Erythroblast (primary cell): ENCODE results near the gene ZNFX1.

Experiments
- DNase-seq, 2 experiments: peaks; one replicate each; lab custom pipeline; 2025; lab: John Stamatoyannopoulos, UW
- GATA1 ChIP-seq: IDR thresholded peaks from 2 replicates; pipeline ENCODE4 v1.6.1; 2011; ENCODE audit warnings: low read depth, mild to moderate bottlenecking, control low read depth, low read length, moderate library complexity
- POLR2A ChIP-seq: IDR thresholded peaks from 2 replicates; pipeline ENCODE4 v1.6.1; 2011; ENCODE audit warnings: mild to moderate bottlenecking, low read length

The ZNFX1 gene

GRCh38 chr20:49286689-49287551 is 9.1 kb upstream of the ZNFX1 start:
- peak; percentile 50 to 68 for DNase-seq
- no peak for TF ChIP-seq GATA1
- TF ChIP-seq POLR2A: no peak

GRCh38 chr20:49285813-49286494 is 8.1 kb upstream of the ZNFX1 start:
- TF ChIP-seq POLR2A (no peak), GATA1 (no peak)
- DNase-seq: no peak

- DNase-seq: no peak
- TF ChIP-seq GATA1: no peak
- no peak for TF ChIP-seq POLR2A
Observed at GRCh38 chr20:49285233-49285668, 7.4 kb upstream of the ZNFX1 start.

GRCh38 chr20:49284818-49285217 is 7.0 kb upstream of the ZNFX1 start:
- no peak for DNase-seq
- TF ChIP-seq POLR2A: no peak
- no peak for TF ChIP-seq GATA1

- no peak for TF ChIP-seq GATA1
- peak; percentile 10 for TF ChIP-seq POLR2A
- DNase-seq: no peak
Observed at GRCh38 chr20:49283703-49284625, 6.1 kb upstream of the ZNFX1 start.

GRCh38 chr20:49283176-49283702 is 5.4 kb upstream of the ZNFX1 start:
- TF ChIP-seq POLR2A (peak; percentile 44), GATA1 (no peak)
- DNase-seq: no peak

GRCh38 chr20:49282584-49283171 is 4.8 kb upstream of the ZNFX1 start:
- DNase-seq: peak; percentile 25 to 41

GRCh38 chr20:49281913-49282467 is 4.1 kb upstream of the ZNFX1 start:
- no peak for DNase-seq

More at GRCh38 chr20:49282584-49283171, 4.8 kb upstream of the ZNFX1 start:
- TF ChIP-seq POLR2A (peak; percentile 44), GATA1 (no peak)

GRCh38 chr20:49281059-49281912 is 3.4 kb upstream of the ZNFX1 start:
- DNase-seq: peak; percentile 48 to 71
- TF ChIP-seq GATA1 (no peak), POLR2A (no peak)

More at GRCh38 chr20:49281913-49282467, 4.1 kb upstream of the ZNFX1 start:
- no peak for TF ChIP-seq GATA1

GRCh38 chr20:49280463-49281058 is 2.7 kb upstream of the ZNFX1 start:
- DNase-seq: peak in 1 of 2 experiments; percentile 65

GRCh38 chr20:49279677-49280462 is 2.0 kb upstream of the ZNFX1 start:
- no peak for TF ChIP-seq GATA1
- peak; percentile 39 for TF ChIP-seq POLR2A
- DNase-seq: peak; percentile 52 to 61

More at GRCh38 chr20:49280463-49281058, 2.7 kb upstream of the ZNFX1 start:
- TF ChIP-seq POLR2A (peak; percentile 14), GATA1 (no peak)
